Myocyte (in vitro differentiated cells): ENCODE results near the gene RPL5. TPM values are rescaled to one million over a fixed set of nuclear protein-coding genes. Genes with fewer than 3 reads are reported as not detected.
A peak's percentile ranks its signal among the peaks of the same experiment; 100 is the strongest.

Experiments
- DNase-seq: peaks from one replicate; pipeline ENCODE4 v3.0.0-alpha.2; 2012; ENCODE audit warnings: low read depth
- total RNA-seq: library from RNA; depleted of rRNA; stranded (reverse); fragments of >200 nt; gene quantifications from 2 replicates; pipeline ENCODE4 v1.2.3, GENCODE V29; 2014

The RPL5 gene
- total RNA-seq, 1 donor from 2014 or later, result 1,276 TPM

GRCh38 chr1:92853299-92853698 lies 21.5 kb downstream of the RPL5 start:
- no peak for DNase-seq

- no peak for DNase-seq
These were observed 22.4 kb downstream of the RPL5 start for GRCh38 chr1:92854101-92854785.

GRCh38 chr1:92855236-92855635 lies 23.4 kb downstream of the RPL5 start:
- DNase-seq, result no peak

GRCh38 chr1:92857817-92858216 lies 26.0 kb downstream of the RPL5 start:
- DNase-seq, result no peak

GRCh38 chr1:92858564-92859399 lies 26.9 kb downstream of the RPL5 start:
- peak; percentile 85 for DNase-seq

- peak; percentile 33 for DNase-seq
These were observed 27.7 kb downstream of the RPL5 start for GRCh38 chr1:92859400-92860039.

- DNase-seq, result no peak
These were observed 30.8 kb downstream of the RPL5 start for GRCh38 chr1:92862605-92863004.

- no peak for DNase-seq
These were observed 32.3 kb downstream of the RPL5 start for GRCh38 chr1:92864131-92864530.

GRCh38 chr1:92870591-92870990 lies 38.8 kb downstream of the RPL5 start:
- no peak for DNase-seq

- DNase-seq, result no peak
These were observed 40.9 kb downstream of the RPL5 start for GRCh38 chr1:92872719-92873118.

GRCh38 chr1:92874987-92875386 lies 43.1 kb downstream of the RPL5 start:
- DNase-seq, result no peak

- DNase-seq, result no peak
These were observed 44.5 kb downstream of the RPL5 start for GRCh38 chr1:92876351-92876750.

- DNase-seq, result peak; percentile 1
These were observed 45.4 kb downstream of the RPL5 start for GRCh38 chr1:92877081-92877711.

GRCh38 chr1:92877792-92878191 lies 46.0 kb downstream of the RPL5 start:
- peak; percentile 29 for DNase-seq

- DNase-seq, result no peak
These were observed 47.6 kb downstream of the RPL5 start for GRCh38 chr1:92879316-92879968.

GRCh38 chr1:92881391-92881790 lies 49.6 kb downstream of the RPL5 start:
- no peak for DNase-seq

GRCh38 chr1:92882819-92883218 lies 51.0 kb downstream of the RPL5 start:
- DNase-seq, result no peak

GRCh38 chr1:92883297-92883696 lies 51.5 kb downstream of the RPL5 start:
- DNase-seq, result peak; percentile 43

- DNase-seq, result no peak
These were observed 52.4 kb downstream of the RPL5 start for GRCh38 chr1:92884195-92884594.

- DNase-seq, result no peak
These were observed 55.1 kb downstream of the RPL5 start for GRCh38 chr1:92886886-92887419.

- DNase-seq, result no peak
These were observed 55.6 kb downstream of the RPL5 start for GRCh38 chr1:92887465-92887864.
